Thyroid gland (tissue), 4 donors: ENCODE data around the gene ARL15.

Experiments used
- POLR2A ChIP-seq, 2 donors: fragments of 450-650 bp; IDR thresholded peaks; one replicate each; pipeline ENCODE4 v1.6.1; 2017; ENCODE audit warnings: antibody characterized with exemption in 2 of 2, mild to moderate bottlenecking in 2 of 2, moderate library complexity in 1 of 2
- TF ChIP-seq, protein P1 (sequence below), 6 experiments: fragments of 200-600 bp in 3 of 6; fragments of 450-650 bp in 3 of 6; sonication (generic) in 3 of 6; IDR thresholded peaks; one replicate each; pipeline ENCODE4 v1.5.1; 2016 to 2019; ENCODE audit warnings: antibody characterized with exemption in 6 of 6, mild to moderate bottlenecking in 2 of 6, inconsistent platforms in 1 of 6, moderate library complexity in 1 of 6

DNA sequence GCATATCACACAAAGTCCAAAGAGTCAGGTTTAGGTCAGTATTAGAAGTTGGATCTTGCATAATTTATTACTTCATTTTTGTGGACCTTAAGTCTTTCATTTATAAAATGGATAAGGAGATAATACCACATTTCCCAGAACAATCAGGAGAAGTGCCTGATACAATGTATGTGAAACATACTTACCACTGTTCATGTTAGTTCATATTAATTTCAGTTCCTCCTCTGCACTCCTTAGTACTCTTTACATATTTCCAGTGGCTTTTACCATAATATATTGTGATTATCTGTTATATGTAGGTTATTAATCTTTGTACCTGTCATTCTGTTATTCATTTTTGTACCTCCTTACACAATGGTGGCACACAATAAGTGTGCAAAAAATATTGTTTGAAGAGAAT lies 214.4 kb downstream of the ARL15 start:
- TF ChIP-seq, protein P1, sequence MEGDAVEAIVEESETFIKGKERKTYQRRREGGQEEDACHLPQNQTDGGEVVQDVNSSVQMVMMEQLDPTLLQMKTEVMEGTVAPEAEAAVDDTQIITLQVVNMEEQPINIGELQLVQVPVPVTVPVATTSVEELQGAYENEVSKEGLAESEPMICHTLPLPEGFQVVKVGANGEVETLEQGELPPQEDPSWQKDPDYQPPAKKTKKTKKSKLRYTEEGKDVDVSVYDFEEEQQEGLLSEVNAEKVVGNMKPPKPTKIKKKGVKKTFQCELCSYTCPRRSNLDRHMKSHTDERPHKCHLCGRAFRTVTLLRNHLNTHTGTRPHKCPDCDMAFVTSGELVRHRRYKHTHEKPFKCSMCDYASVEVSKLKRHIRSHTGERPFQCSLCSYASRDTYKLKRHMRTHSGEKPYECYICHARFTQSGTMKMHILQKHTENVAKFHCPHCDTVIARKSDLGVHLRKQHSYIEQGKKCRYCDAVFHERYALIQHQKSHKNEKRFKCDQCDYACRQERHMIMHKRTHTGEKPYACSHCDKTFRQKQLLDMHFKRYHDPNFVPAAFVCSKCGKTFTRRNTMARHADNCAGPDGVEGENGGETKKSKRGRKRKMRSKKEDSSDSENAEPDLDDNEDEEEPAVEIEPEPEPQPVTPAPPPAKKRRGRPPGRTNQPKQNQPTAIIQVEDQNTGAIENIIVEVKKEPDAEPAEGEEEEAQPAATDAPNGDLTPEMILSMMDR (IDR thresholded peaks at IDR 0.05): no peak
- TF ChIP-seq POLR2A (IDR thresholded peaks at IDR 0.05): no peak
